HEK293 (cell line): ENCODE data around the gene TMEM183A.

ENCODE experiments used
- CTCF ChIA-PET: fragments of 350-600 bp; formaldehyde crosslinking; extraction: SDS; loops from one replicate; lab custom pipeline; 2021; ENCODE audit warnings: antibody characterized with exemption; lab: Yijun Ruan, JAX
- POLR2A ChIA-PET: fragments of 300-600 bp; formaldehyde crosslinking; extraction: SDS; loops from one replicate; lab custom pipeline; 2020; ENCODE audit warnings: antibody characterized with exemption, inconsistent platforms; lab: Yijun Ruan, JAX
- H3K27ac ChIP-seq: fragments of 200-500 bp; sonication (Bioruptor generic); 2 replicates; pipeline ENCODE4 v1.5.1; 2014; ENCODE audit warnings: low read depth, low read length, control low read depth, inconsistent platforms; ENCODE audit errors: extremely low read depth
- H3K36me3 ChIP-seq, 2 experiments: fragments of 200-500 bp in 1 of 2; sonication (Bioruptor generic) in 1 of 2; 1 replicate in 1 of 2; 2 replicates in 1 of 2; pipeline ENCODE4 v1.5.1; 2014 to 2017; ENCODE audit warnings: inconsistent platforms in 2 of 2, low read length in 2 of 2; ENCODE audit not compliant: control insufficient read depth in 2 of 2, insufficient read depth in 1 of 2
- H3K4me1 ChIP-seq: fragments of 200-500 bp; sonication (Bioruptor generic); 2 replicates; pipeline ENCODE4 v1.5.1; 2014; ENCODE audit warnings: mild to moderate bottlenecking, low read length, inconsistent platforms; ENCODE audit not compliant: control insufficient read depth, insufficient read depth
- H3K4me3 ChIP-seq: 2 replicates; pipeline ENCODE4 v1.5.1; 2011; ENCODE audit warnings: low read depth, mild to moderate bottlenecking, control low read depth, low read length, moderate library complexity
- H3K9me3 ChIP-seq: fragments of 200-500 bp; sonication (Bioruptor generic); 2 replicates; pipeline ENCODE4 v1.5.1; 2014; ENCODE audit warnings: low read depth, low read length, inconsistent platforms; ENCODE audit not compliant: control insufficient read depth, insufficient read depth
- EGR2 ChIP-seq: fragments of 450-650 bp; formaldehyde crosslinking; IDR thresholded peaks from 2 replicates; pipeline ENCODE4 v1.5.1; 2016; ENCODE audit warnings: low read depth, missing biosample characterization, missing genetic modification characterization
- GFI1B ChIP-seq: fragments of 450-650 bp; formaldehyde crosslinking; IDR thresholded peaks from 2 replicates; pipeline ENCODE4 v1.5.1; 2016; ENCODE audit warnings: missing biosample characterization, missing genetic modification characterization
- HIC1 ChIP-seq: fragments of 450-650 bp; formaldehyde crosslinking; IDR thresholded peaks from 2 replicates; pipeline ENCODE4 v1.5.1; 2016; ENCODE audit warnings: missing biosample characterization, missing genetic modification characterization
- KLF1 ChIP-seq: fragments of 450-650 bp; formaldehyde crosslinking; IDR thresholded peaks from 2 replicates; pipeline ENCODE4 v1.5.1; 2016; ENCODE audit warnings: missing biosample characterization, missing genetic modification characterization
- KLF7 ChIP-seq: fragments of 450-650 bp; formaldehyde crosslinking; IDR thresholded peaks from 2 replicates; pipeline ENCODE4 v1.5.1; 2016; ENCODE audit warnings: missing biosample characterization, missing genetic modification characterization, borderline replicate concordance
- PBX3 ChIP-seq: sonication (generic); formaldehyde crosslinking; IDR thresholded peaks from 2 replicates; pipeline ENCODE4 v1.8.1; 2022; ENCODE audit warnings: mild to moderate bottlenecking, moderate library complexity, missing genetic modification reagents
- SCRT1 ChIP-seq: fragments of 450-650 bp; formaldehyde crosslinking; IDR thresholded peaks from 2 replicates; pipeline ENCODE4 v1.5.1; 2016; ENCODE audit warnings: missing biosample characterization, missing genetic modification characterization, borderline replicate concordance
- SCRT2 ChIP-seq: fragments of 450-650 bp; formaldehyde crosslinking; IDR thresholded peaks from 2 replicates; pipeline ENCODE4 v1.5.1; 2016; ENCODE audit warnings: missing biosample characterization, missing genetic modification characterization
- SP3 ChIP-seq: fragments of 450-650 bp; formaldehyde crosslinking; IDR thresholded peaks from 2 replicates; pipeline ENCODE4 v1.5.1; 2016; ENCODE audit warnings: missing biosample characterization, missing genetic modification characterization
- ZEB2 ChIP-seq: fragments of 450-650 bp; formaldehyde crosslinking; IDR thresholded peaks from 2 replicates; pipeline ENCODE4 v1.5.1; 2016; ENCODE audit warnings: missing biosample characterization, missing genetic modification characterization
- ZFHX2 ChIP-seq: fragments of 450-650 bp; formaldehyde crosslinking; conservative IDR thresholded peaks from 2 replicates; pipeline ENCODE4 v1.5.1; 2016; ENCODE audit warnings: missing biosample characterization, missing genetic modification characterization
- ZFP37 ChIP-seq: fragments of 450-650 bp; formaldehyde crosslinking; IDR thresholded peaks from 2 replicates; pipeline ENCODE4 v1.5.1; 2016; ENCODE audit warnings: missing biosample characterization, missing genetic modification characterization
- ZFP41 ChIP-seq: fragments of 450-650 bp; formaldehyde crosslinking; IDR thresholded peaks from 2 replicates; pipeline ENCODE4 v1.5.1; 2016; ENCODE audit warnings: missing biosample characterization, missing genetic modification characterization, borderline replicate concordance
- ZNF157 ChIP-seq: fragments of 450-650 bp; formaldehyde crosslinking; IDR thresholded peaks from 2 replicates; pipeline ENCODE4 v1.5.1; 2016; ENCODE audit warnings: missing biosample characterization, missing genetic modification characterization
- ZNF292 ChIP-seq: fragments of 450-650 bp; formaldehyde crosslinking; IDR thresholded peaks from 2 replicates; pipeline ENCODE4 v1.5.1; 2016; ENCODE audit warnings: low read depth, missing biosample characterization, missing genetic modification characterization, borderline replicate concordance
- ZNF366 ChIP-seq: fragments of 450-650 bp; formaldehyde crosslinking; conservative IDR thresholded peaks from 2 replicates; pipeline ENCODE4 v1.5.1; 2016; ENCODE audit warnings: missing biosample characterization, missing genetic modification characterization
- ZNF518A ChIP-seq: fragments of 450-650 bp; formaldehyde crosslinking; conservative IDR thresholded peaks from 2 replicates; pipeline ENCODE4 v1.5.1; 2016; ENCODE audit warnings: low read depth, missing biosample characterization, missing genetic modification characterization
- ZNF692 ChIP-seq: fragments of 450-650 bp; formaldehyde crosslinking; IDR thresholded peaks from 2 replicates; pipeline ENCODE4 v1.5.1; 2016; ENCODE audit warnings: missing biosample characterization, missing genetic modification characterization
- ZNF791 ChIP-seq: fragments of 450-650 bp; formaldehyde crosslinking; IDR thresholded peaks from 2 replicates; pipeline ENCODE4 v1.5.1; 2016; ENCODE audit warnings: missing biosample characterization, missing genetic modification characterization
- ZSCAN5A ChIP-seq: fragments of 450-650 bp; formaldehyde crosslinking; IDR thresholded peaks from 2 replicates; pipeline ENCODE4 v1.5.1; 2016; ENCODE audit warnings: missing biosample characterization, missing genetic modification characterization
- ZXDB ChIP-seq: fragments of 450-650 bp; formaldehyde crosslinking; IDR thresholded peaks from 2 replicates; pipeline ENCODE4 v1.5.1; 2016; ENCODE audit warnings: missing biosample characterization, missing genetic modification characterization

The TMEM183A gene

GRCh38 chr1:202965422-202965821 is 41.8 kb upstream of the TMEM183A start:
- no peak overlapping the region for H3K4me3 ChIP-seq
- 0 out of 2 replicates have a peak, but pooled peaks cover 2% of the 10 kb centered on the region for H3K4me1 ChIP-seq
- ChIA-PET POLR2A (no interaction called here), CTCF (interaction anchor here (0.6 to 1.0 kb wide), 2 partner anchors 33 to 64 kb away, joined by 4 read pairs; no protein-coding TSS in a partner anchor)
- TF ChIP-seq SCRT1 (tag by site-specific recombination) (no peak), ZNF157 (tag by site-specific recombination) (no peak)
- TF ChIP-seq, all 188 proteins: peak for 0
- peaks cover 0 to 51% of the 10 kb centered on the region in 2 experiments; a peak in 1 of 3 replicates for H3K36me3 ChIP-seq
- no peak overlapping the region for H3K27ac ChIP-seq
- no peaks in the 10 kb centered on the region for H3K9me3 ChIP-seq

- POLR2A ChIA-PET = no interaction called here
- CTCF ChIA-PET = interaction anchor here (0.6 to 1.0 kb wide), 3 partner anchors 31 to 63 kb away, joined by 3 to 4 read pairs (median 4); no protein-coding TSS in a partner anchor
- TF ChIP-seq ZNF791 (tag by site-specific recombination) (no peak), SCRT2 (tag by site-specific recombination) (no peak), ZSCAN5A (tag by site-specific recombination) (no peak), ZFHX2 (tag by site-specific recombination) (peak; percentile 43), ZNF292 (tag by site-specific recombination) (no peak), ZNF157 (tag by site-specific recombination) (no peak), ZFP41 (tag by site-specific recombination) (no peak), EGR2 (tag by site-specific recombination) (0 out of 2 replicates have a peak, but pooled peaks have one; percentile 14), ZEB2 (tag by site-specific recombination) (no peak), ZNF518A (tag by site-specific recombination) (no peak), KLF7 (tag by site-specific recombination) (no peak), SP3 (no peak), GFI1B (tag by site-specific recombination) (no peak), ZNF692 (tag by site-specific recombination) (no peak), ZNF366 (tag by site-specific recombination) (no peak), HIC1 (peak; percentile 27; the same call in 1 of the 2 replicates), PBX3 (CRISPR knock-in tag) (no peak), ZXDB (tag by site-specific recombination) (no peak), KLF1 (tag by site-specific recombination) (no peak), ZFP37 (tag by site-specific recombination) (no peak)
Measured at GRCh38 chr1:202966006-202966898, 40.9 kb upstream of the TMEM183A start.

More at GRCh38 chr1:202966006-202966898, 40.9 kb upstream of the TMEM183A start:
- no peak overlapping the region; the same call in 1 of the 2 replicates for H3K27ac ChIP-seq
- H3K4me1 ChIP-seq = 0 out of 2 replicates have a peak, but pooled peaks cover 2% of the 10 kb centered on the region
- no peaks in the 10 kb centered on the region for H3K9me3 ChIP-seq
- H3K4me3 ChIP-seq = peak overlapping the region; percentile 70
- peaks cover 0 to 45% of the 10 kb centered on the region in 2 experiments; a peak in 1 of 3 replicates for H3K36me3 ChIP-seq
